ENCODE results near the gene TBC1D22A.
A peak's percentile ranks its signal among the peaks of the same experiment; 100 is the strongest.

DNA sequence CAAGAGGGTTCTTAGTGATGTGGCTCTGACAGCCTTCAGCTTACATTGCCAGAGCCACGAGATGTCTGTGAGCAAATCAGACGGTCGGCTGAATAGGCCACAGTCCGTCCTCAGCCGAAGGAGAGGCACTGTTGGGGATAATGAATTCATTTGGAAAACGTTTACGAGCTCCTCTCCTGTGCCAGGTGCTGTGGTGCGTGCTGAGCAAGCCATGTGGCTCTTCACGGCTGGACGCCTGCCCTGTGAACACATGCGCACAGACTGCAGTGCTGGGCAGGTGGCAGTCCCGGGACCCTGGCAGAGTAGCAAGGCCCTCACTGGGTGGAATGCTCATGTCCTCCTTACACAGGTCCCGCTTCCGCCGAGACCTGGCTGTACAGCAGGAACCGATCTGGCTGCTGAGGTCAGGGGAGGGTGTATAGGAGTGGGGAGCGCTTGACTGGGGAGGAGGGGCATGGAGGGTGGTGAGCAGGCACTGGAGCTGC is 6.8 kb downstream of the TBC1D22A start:
- TF ChIP-seq, protein P1, sequence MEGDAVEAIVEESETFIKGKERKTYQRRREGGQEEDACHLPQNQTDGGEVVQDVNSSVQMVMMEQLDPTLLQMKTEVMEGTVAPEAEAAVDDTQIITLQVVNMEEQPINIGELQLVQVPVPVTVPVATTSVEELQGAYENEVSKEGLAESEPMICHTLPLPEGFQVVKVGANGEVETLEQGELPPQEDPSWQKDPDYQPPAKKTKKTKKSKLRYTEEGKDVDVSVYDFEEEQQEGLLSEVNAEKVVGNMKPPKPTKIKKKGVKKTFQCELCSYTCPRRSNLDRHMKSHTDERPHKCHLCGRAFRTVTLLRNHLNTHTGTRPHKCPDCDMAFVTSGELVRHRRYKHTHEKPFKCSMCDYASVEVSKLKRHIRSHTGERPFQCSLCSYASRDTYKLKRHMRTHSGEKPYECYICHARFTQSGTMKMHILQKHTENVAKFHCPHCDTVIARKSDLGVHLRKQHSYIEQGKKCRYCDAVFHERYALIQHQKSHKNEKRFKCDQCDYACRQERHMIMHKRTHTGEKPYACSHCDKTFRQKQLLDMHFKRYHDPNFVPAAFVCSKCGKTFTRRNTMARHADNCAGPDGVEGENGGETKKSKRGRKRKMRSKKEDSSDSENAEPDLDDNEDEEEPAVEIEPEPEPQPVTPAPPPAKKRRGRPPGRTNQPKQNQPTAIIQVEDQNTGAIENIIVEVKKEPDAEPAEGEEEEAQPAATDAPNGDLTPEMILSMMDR (IDR thresholded peaks at IDR 0.05 in 2 of 3, conservative IDR thresholded peaks at IDR 0.05 in 1 of 3; ENCODE audit: control insufficient read depth in 2 of 3, extremely low read depth in 1 of 3, insufficient read depth in 1 of 3, low read depth in 3 of 3, low read length in 3 of 3), result no peak
- TF ChIP-seq EP300 (IDR thresholded peaks at IDR 0.05; ENCODE audit: borderline replicate concordance in 1 of 2, control insufficient read depth in 1 of 2, low read depth in 2 of 2, low read length in 2 of 2) (no peak), ASH2L (IDR thresholded peaks at IDR 0.05; ENCODE audit: borderline replicate concordance, low read depth) (no peak), POLR2A (IDR thresholded peaks at IDR 0.05; ENCODE audit: low read depth, low read length) (peak; percentile 31; the same call in 1 of the 2 replicates), SUPT20H (IDR thresholded peaks at IDR 0.05; ENCODE audit: borderline replicate concordance, control insufficient read depth, low read depth, low read length) (no peak), BMI1 (IDR thresholded peaks at IDR 0.05; ENCODE audit: borderline replicate concordance) (no peak)
- TF ChIP-seq, protein P2, sequence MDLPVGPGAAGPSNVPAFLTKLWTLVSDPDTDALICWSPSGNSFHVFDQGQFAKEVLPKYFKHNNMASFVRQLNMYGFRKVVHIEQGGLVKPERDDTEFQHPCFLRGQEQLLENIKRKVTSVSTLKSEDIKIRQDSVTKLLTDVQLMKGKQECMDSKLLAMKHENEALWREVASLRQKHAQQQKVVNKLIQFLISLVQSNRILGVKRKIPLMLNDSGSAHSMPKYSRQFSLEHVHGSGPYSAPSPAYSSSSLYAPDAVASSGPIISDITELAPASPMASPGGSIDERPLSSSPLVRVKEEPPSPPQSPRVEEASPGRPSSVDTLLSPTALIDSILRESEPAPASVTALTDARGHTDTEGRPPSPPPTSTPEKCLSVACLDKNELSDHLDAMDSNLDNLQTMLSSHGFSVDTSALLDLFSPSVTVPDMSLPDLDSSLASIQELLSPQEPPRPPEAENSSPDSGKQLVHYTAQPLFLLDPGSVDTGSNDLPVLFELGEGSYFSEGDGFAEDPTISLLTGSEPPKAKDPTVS (IDR thresholded peaks at IDR 0.05; ENCODE audit: low read depth, low read length), result no peak
- TF ChIP-seq, protein P3, sequence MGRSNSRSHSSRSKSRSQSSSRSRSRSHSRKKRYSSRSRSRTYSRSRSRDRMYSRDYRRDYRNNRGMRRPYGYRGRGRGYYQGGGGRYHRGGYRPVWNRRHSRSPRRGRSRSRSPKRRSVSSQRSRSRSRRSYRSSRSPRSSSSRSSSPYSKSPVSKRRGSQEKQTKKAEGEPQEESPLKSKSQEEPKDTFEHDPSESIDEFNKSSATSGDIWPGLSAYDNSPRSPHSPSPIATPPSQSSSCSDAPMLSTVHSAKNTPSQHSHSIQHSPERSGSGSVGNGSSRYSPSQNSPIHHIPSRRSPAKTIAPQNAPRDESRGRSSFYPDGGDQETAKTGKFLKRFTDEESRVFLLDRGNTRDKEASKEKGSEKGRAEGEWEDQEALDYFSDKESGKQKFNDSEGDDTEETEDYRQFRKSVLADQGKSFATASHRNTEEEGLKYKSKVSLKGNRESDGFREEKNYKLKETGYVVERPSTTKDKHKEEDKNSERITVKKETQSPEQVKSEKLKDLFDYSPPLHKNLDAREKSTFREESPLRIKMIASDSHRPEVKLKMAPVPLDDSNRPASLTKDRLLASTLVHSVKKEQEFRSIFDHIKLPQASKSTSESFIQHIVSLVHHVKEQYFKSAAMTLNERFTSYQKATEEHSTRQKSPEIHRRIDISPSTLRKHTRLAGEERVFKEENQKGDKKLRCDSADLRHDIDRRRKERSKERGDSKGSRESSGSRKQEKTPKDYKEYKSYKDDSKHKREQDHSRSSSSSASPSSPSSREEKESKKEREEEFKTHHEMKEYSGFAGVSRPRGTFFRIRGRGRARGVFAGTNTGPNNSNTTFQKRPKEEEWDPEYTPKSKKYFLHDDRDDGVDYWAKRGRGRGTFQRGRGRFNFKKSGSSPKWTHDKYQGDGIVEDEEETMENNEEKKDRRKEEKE (IDR thresholded peaks at IDR 0.05), result no peak
- TF ChIP-seq, protein P4, sequence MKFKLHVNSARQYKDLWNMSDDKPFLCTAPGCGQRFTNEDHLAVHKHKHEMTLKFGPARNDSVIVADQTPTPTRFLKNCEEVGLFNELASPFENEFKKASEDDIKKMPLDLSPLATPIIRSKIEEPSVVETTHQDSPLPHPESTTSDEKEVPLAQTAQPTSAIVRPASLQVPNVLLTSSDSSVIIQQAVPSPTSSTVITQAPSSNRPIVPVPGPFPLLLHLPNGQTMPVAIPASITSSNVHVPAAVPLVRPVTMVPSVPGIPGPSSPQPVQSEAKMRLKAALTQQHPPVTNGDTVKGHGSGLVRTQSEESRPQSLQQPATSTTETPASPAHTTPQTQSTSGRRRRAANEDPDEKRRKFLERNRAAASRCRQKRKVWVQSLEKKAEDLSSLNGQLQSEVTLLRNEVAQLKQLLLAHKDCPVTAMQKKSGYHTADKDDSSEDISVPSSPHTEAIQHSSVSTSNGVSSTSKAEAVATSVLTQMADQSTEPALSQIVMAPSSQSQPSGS (IDR thresholded peaks at IDR 0.05; ENCODE audit: low read length), result no peak

Measured in GM12878 (cell line).